H1 (cell line): Measurements from ENCODE around the gene DDX56. TPM values are rescaled to one million over a fixed set of nuclear protein-coding genes. Genes with fewer than 3 reads are reported as not detected.

Source experiments
- CTCF ChIA-PET: fragments of 300-600 bp; sonication (Branson Sonifier 250); formaldehyde crosslinking; loops from one replicate; lab custom pipeline; 2021; ENCODE audit not compliant: partially characterized antibody; lab: Charles Lee
- POLR2A ChIA-PET: fragments of 300-600 bp; sonication (Branson Sonifier 250); formaldehyde crosslinking; loops from one replicate; lab custom pipeline; 2021; ENCODE audit warnings: inconsistent platforms; ENCODE audit not compliant: partially characterized antibody; lab: Charles Lee
- DNase-seq, 2 experiments: peaks; one replicate each; pipeline versions ENCODE4 v3.0.0 to v3.0.0-alpha.2; 2010 to 2022; ENCODE audit warnings: low spot score in 2 of 2, low read depth in 1 of 2, mixed read lengths in 1 of 2
- FAIRE-seq: peaks from 2 replicates; lab custom pipeline; 2011; peaks lifted over from hg19 to GRCh38; lab: Jason Lieb, UNC
- H2AFZ ChIP-seq: 2 replicates; pipeline ENCODE4 v1.8.1; 2012; ENCODE audit warnings: low read length, inconsistent platforms
- H2AK5ac ChIP-seq: 2 replicates; pipeline ENCODE4 v1.6.1; 2013; ENCODE audit warnings: low read depth, low read length
- H2BK120ac ChIP-seq: replicated peaks from 2 replicates; pipeline ENCODE3; 2013; ENCODE audit warnings: low read depth, low read length, inconsistent platforms
- H2BK12ac ChIP-seq: 2 replicates; pipeline ENCODE4 v1.6.1; 2013; ENCODE audit warnings: low read depth, low read length
- H2BK15ac ChIP-seq: 2 replicates; pipeline ENCODE4 v1.6.1; 2013; ENCODE audit warnings: low read length
- H2BK20ac ChIP-seq: 2 replicates; pipeline ENCODE4 v1.6.1; 2013; ENCODE audit warnings: low read length
- H2BK5ac ChIP-seq: 2 replicates; pipeline ENCODE4 v1.6.1; 2013; ENCODE audit warnings: low read depth, low read length
- H3K14ac ChIP-seq: 2 replicates; pipeline ENCODE4 v1.6.1; 2013; ENCODE audit warnings: inconsistent platforms; ENCODE audit not compliant: insufficient read length
- H3K18ac ChIP-seq: 2 replicates; pipeline ENCODE4 v1.6.1; 2013; ENCODE audit warnings: low read length; ENCODE audit errors: extremely low read depth
- H3K23ac ChIP-seq: 2 replicates; pipeline ENCODE4 v1.6.1; 2013; ENCODE audit warnings: inconsistent platforms; ENCODE audit not compliant: insufficient read length
- H3K23me2 ChIP-seq: 2 replicates; pipeline ENCODE4 v1.6.1; 2013; ENCODE audit warnings: low read depth, low read length
- H3K27ac ChIP-seq: 2 replicates; pipeline ENCODE4 v1.6.1; 2011; ENCODE audit warnings: low read depth, low read length, inconsistent platforms
- H3K27me3 ChIP-seq, 4 experiments: replicated peaks in 1 of 4; 1 replicate in 1 of 4; 2 replicates in 3 of 4; pipeline versions ENCODE4 v1.6.1 to v1.8.1; 2011 to 2013; ENCODE audit warnings: low read length in 3 of 4, mild to moderate bottlenecking in 3 of 4, inconsistent platforms in 2 of 4, mixed read lengths in 2 of 4, moderate library complexity in 1 of 4; ENCODE audit not compliant: control insufficient read depth in 3 of 4, insufficient read depth in 3 of 4; ENCODE audit errors: extremely low read depth in 1 of 4
- H3K36me3 ChIP-seq, 4 experiments: 2 replicates each; pipeline versions ENCODE4 v1.6.1 to v1.8.1; 2011 to 2013; ENCODE audit warnings: mild to moderate bottlenecking in 4 of 4, low read length in 3 of 4, moderate library complexity in 2 of 4, control low read depth in 1 of 4, inconsistent platforms in 1 of 4; ENCODE audit not compliant: insufficient read depth in 4 of 4, control insufficient read depth in 2 of 4
- H3K4ac ChIP-seq: replicated peaks from 2 replicates; pipeline ENCODE3; 2013; ENCODE audit warnings: low read length, low read depth, mixed read lengths, inconsistent platforms; ENCODE audit not compliant: insufficient read length
- H3K4me1 ChIP-seq, 4 experiments: replicated peaks in 1 of 4; 1 replicate in 1 of 4; 2 replicates in 3 of 4; pipeline versions ENCODE4 v1.6.1 to v1.8.1; 2011 to 2013; ENCODE audit warnings: low read length in 3 of 4, inconsistent platforms in 2 of 4, mixed read lengths in 1 of 4; ENCODE audit not compliant: insufficient read depth in 4 of 4, control insufficient read depth in 3 of 4
- H3K4me2 ChIP-seq, 2 experiments: 2 replicates each; pipeline versions ENCODE4 v1.6.1 to v1.8.1; 2011 to 2013; ENCODE audit warnings: low read depth in 2 of 2, low read length in 2 of 2, control low read depth in 1 of 2, inconsistent platforms in 1 of 2, mild to moderate bottlenecking in 1 of 2; ENCODE audit not compliant: insufficient read depth in 1 of 2
- H3K4me3 ChIP-seq, 4 experiments: fragments of 200-600, 300-600 bp in 1 of 4; sonication (generic), shearing (Covaris generic), sonication (Bioruptor Twin) in 1 of 4; 2 replicates each; pipeline versions ENCODE4 v1.5.1 to v1.8.1; 2011 to 2016; ENCODE audit warnings: low read length in 4 of 4, low read depth in 3 of 4, control low read depth in 2 of 4, inconsistent platforms in 2 of 4, mild to moderate bottlenecking in 2 of 4, mixed read lengths in 1 of 4, moderate library complexity in 1 of 4; ENCODE audit not compliant: insufficient read depth in 2 of 4; ENCODE audit errors: extremely low read depth in 1 of 4
- H3K56ac ChIP-seq: replicated peaks from 2 replicates; pipeline ENCODE3; 2013; ENCODE audit warnings: low read depth, mild to moderate bottlenecking, mixed read lengths, low read length, inconsistent platforms; ENCODE audit not compliant: insufficient read length
- H3K79me1 ChIP-seq: 2 replicates; pipeline ENCODE4 v1.6.1; 2013; ENCODE audit warnings: low read depth, low read length, control low read depth
- H3K79me2 ChIP-seq, 2 experiments: 2 replicates each; pipeline versions ENCODE4 v1.6.1 to v1.8.1; 2012 to 2013; ENCODE audit warnings: low read length in 2 of 2, mild to moderate bottlenecking in 2 of 2, inconsistent platforms in 1 of 2; ENCODE audit not compliant: insufficient read depth in 2 of 2, control insufficient read depth in 1 of 2
- H3K9ac ChIP-seq, 4 experiments: replicated peaks in 1 of 4; 1 replicate in 1 of 4; 2 replicates in 3 of 4; pipeline versions ENCODE4 v1.6.1 to v1.8.1; 2011 to 2013; ENCODE audit warnings: low read depth in 3 of 4, low read length in 3 of 4, control low read depth in 2 of 4, mild to moderate bottlenecking in 2 of 4, moderate library complexity in 2 of 4, inconsistent platforms in 1 of 4; ENCODE audit errors: extremely low read depth in 1 of 4
- H3K9me3 ChIP-seq, 2 experiments: 2 replicates each; pipeline versions ENCODE4 v1.6.1 to v1.8.1; 2012 to 2013; ENCODE audit warnings: mild to moderate bottlenecking in 2 of 2, moderate library complexity in 2 of 2, control low read depth in 1 of 2, inconsistent platforms in 1 of 2, low read depth in 1 of 2, low read length in 1 of 2, mixed read lengths in 1 of 2; ENCODE audit not compliant: insufficient read depth in 2 of 2
- H4K20me1 ChIP-seq, 2 experiments: replicated peaks in 1 of 2; 2 replicates each; pipeline versions ENCODE3 to v1.8.1; 2011 to 2013; ENCODE audit warnings: inconsistent platforms in 2 of 2, low read length in 2 of 2, mild to moderate bottlenecking in 1 of 2; ENCODE audit not compliant: insufficient read depth in 2 of 2, control insufficient read depth in 1 of 2
- H4K5ac ChIP-seq: 2 replicates; pipeline ENCODE4 v1.6.1; 2013; ENCODE audit warnings: low read length, low read depth, mixed read lengths, inconsistent platforms; ENCODE audit not compliant: insufficient read length
- H4K8ac ChIP-seq: 2 replicates; pipeline ENCODE4 v1.8.0; 2013; ENCODE audit warnings: mild to moderate bottlenecking, moderate library complexity, low read length, inconsistent platforms; ENCODE audit not compliant: insufficient read depth; ENCODE audit errors: extremely low read depth
- H4K91ac ChIP-seq: replicated peaks from 2 replicates; pipeline ENCODE3; 2013; ENCODE audit warnings: low read length, mixed read lengths, inconsistent platforms; ENCODE audit not compliant: insufficient read length
- ATF2 ChIP-seq: IDR thresholded peaks from 2 replicates; pipeline ENCODE4 v1.6.1; 2012; ENCODE audit warnings: low read length, inconsistent platforms
- FOSL1 ChIP-seq: IDR thresholded peaks from 2 replicates; pipeline ENCODE4 v1.6.1; 2011; ENCODE audit warnings: mild to moderate bottlenecking, low read depth, low read length, moderate library complexity; ENCODE audit not compliant: insufficient read depth
- KDM5A ChIP-seq: fragments of 200-600 bp; IDR thresholded peaks from 2 replicates; pipeline ENCODE4 v1.7.1; 2012; ENCODE audit warnings: mild to moderate bottlenecking, low read length, inconsistent platforms, mixed read lengths
- MAFK ChIP-seq: IDR thresholded peaks from 2 replicates; pipeline ENCODE4 v1.6.1; 2012; ENCODE audit warnings: low read depth, mild to moderate bottlenecking, improper control_type of control experiment, low read length
- POU5F1 ChIP-seq: IDR thresholded peaks from 2 replicates; pipeline ENCODE4 v1.6.1; 2011; ENCODE audit warnings: low read depth, mild to moderate bottlenecking, low read length, moderate library complexity
- SRF ChIP-seq: IDR thresholded peaks from 2 replicates; pipeline ENCODE4 v1.6.1; 2011; ENCODE audit warnings: mild to moderate bottlenecking, low read depth, low read length, moderate library complexity
- SUZ12 ChIP-seq: fragments of 200-600 bp; sonication (generic); IDR thresholded peaks from 2 replicates; pipeline ENCODE4 v1.6.1; 2012; ENCODE audit warnings: mild to moderate bottlenecking, inconsistent platforms, low read length, moderate library complexity, mixed read lengths
- TCF12 ChIP-seq: IDR thresholded peaks from 2 replicates; pipeline ENCODE4 v1.6.1; 2011; ENCODE audit warnings: low read depth, mild to moderate bottlenecking, low read length
- YY1 ChIP-seq: IDR thresholded peaks from 2 replicates; pipeline ENCODE4 v1.6.1; 2011; ENCODE audit warnings: low read depth, mild to moderate bottlenecking, low read length
- WGBS, 2 experiments: shearing (Covaris generic) in 1 of 2; methylation state at CpG; one replicate each; pipeline versions ENCODE4 v1.1.6 to v1.1.7; 2013 to 2015; ENCODE audit warnings: low lambda C conversion rate in 2 of 2, mixed read lengths in 2 of 2, inconsistent platforms in 1 of 2, low coverage in 1 of 2, missing lambda C conversion rate in 1 of 2; ENCODE audit not compliant: insufficient replicate concordance in 2 of 2, insufficient coverage in 1 of 2, insufficient read length in 1 of 2; ENCODE audit errors: extremely low coverage in 1 of 2, missing lambda C conversion rate in 1 of 2; 5-methylcytosine and 5-hydroxymethylcytosine counted together
- polyA plus RNA-seq, 7 experiments: library from polyadenylated mRNA; depleted of rRNA in 3 of 7; stranded (reverse) in 5 of 7; unstranded in 2 of 7; fragments of >200 nt in 5 of 7; fragments of 200-250 nt in 2 of 7; gene quantifications; 1 replicate in 5 of 7; 2 replicates in 1 of 7; 4 replicates in 1 of 7; pipeline versions ENCODE4 v1.2.1 to v1.2.3, GENCODE V29; 2011 to 2013; ENCODE audit warnings: missing spikeins in 2 of 7, mixed read lengths in 2 of 7
- total RNA-seq: library from RNA; stranded (reverse); fragmentation: NEBNext Ultra II Directional; extraction: Animal tissue kit (Norgen Biotek cat#: 25700); gene quantifications from 2 replicates; pipeline ENCODE4 v1.2.1, GENCODE V29; 2021
- TF ChIP-seq, protein P1 (sequence below): IDR thresholded peaks from 2 replicates; pipeline ENCODE4 v1.6.1; 2012; ENCODE audit warnings: inconsistent platforms
- TF ChIP-seq, protein P2 (sequence below): IDR thresholded peaks from 2 replicates; pipeline ENCODE4 v1.6.1; 2011; ENCODE audit warnings: low read length, improper control_type of control experiment

Gene DDX56
- total and polyA plus RNA-seq, 2 of the 8 experiments (the other 6 are each of a cell fraction or from before 2014, with no cell fraction given), result 56.9 to 81.6 TPM

- Histone ChIP-seq H3K4me3 (no peak overlapping the region), H3K4me1 (no peaks in the 10 kb centered on the region), H3K4ac (no peak overlapping the region), H4K8ac (no peak overlapping the region), H3K14ac (no peak overlapping the region), H3K23me2 (no peaks in the 10 kb centered on the region), H3K27ac (no peak overlapping the region), H3K18ac (no peak overlapping the region), H2BK20ac (no peak overlapping the region), H2BK5ac (no peak overlapping the region), H2BK120ac (no peak overlapping the region), H3K36me3 (no peaks in the 10 kb centered on the region), H3K56ac (no peak overlapping the region), H2BK12ac (no peak overlapping the region), H3K27me3 (no peaks in the 10 kb centered on the region), H3K79me2 (no peaks in the 10 kb centered on the region), H3K4me2 (no peak overlapping the region), H3K23ac (no peak overlapping the region), H3K9me3 (no peaks in the 10 kb centered on the region), H3K9ac (no peak overlapping the region), H2AFZ (no peak overlapping the region), H2BK15ac (no peak overlapping the region), H2AK5ac (no peak overlapping the region), H4K20me1 (no peaks in the 10 kb centered on the region), H4K91ac (no peak overlapping the region), H4K5ac (no peak overlapping the region), H3K79me1 (no peaks in the 10 kb centered on the region)
- DNase-seq (no peak), FAIRE-seq (no peak)
- CTCF ChIA-PET, result interaction anchor here (1.1 to 8.9 kb wide), 3 partner anchors 12 to 15 kb away, joined by 4 to 56 read pairs (median 5); no protein-coding TSS in a partner anchor
- POLR2A ChIA-PET, result interaction anchor here (3.0 kb wide), 1 partner anchor 15 kb away, joined by 12 read pairs; no protein-coding TSS in a partner anchor
- 80% methylated on average over 3 of the region's 3 CpGs; no CpG with 5 or more reads in 1 of the 2 experiments for WGBS, 2 experiments
- TF ChIP-seq KDM5A (no peak), YY1 (no peak), FOSL1 (no peak), ATF2 (no peak), SRF (no peak), POU5F1 (no peak), MAFK (no peak), TCF12 (no peak), SUZ12 (no peak)
- TF ChIP-seq, protein P1, sequence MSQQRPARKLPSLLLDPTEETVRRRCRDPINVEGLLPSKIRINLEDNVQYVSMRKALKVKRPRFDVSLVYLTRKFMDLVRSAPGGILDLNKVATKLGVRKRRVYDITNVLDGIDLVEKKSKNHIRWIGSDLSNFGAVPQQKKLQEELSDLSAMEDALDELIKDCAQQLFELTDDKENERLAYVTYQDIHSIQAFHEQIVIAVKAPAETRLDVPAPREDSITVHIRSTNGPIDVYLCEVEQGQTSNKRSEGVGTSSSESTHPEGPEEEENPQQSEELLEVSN, result no peak
- TF ChIP-seq, protein P2, sequence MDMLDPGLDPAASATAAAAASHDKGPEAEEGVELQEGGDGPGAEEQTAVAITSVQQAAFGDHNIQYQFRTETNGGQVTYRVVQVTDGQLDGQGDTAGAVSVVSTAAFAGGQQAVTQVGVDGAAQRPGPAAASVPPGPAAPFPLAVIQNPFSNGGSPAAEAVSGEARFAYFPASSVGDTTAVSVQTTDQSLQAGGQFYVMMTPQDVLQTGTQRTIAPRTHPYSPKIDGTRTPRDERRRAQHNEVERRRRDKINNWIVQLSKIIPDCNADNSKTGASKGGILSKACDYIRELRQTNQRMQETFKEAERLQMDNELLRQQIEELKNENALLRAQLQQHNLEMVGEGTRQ, result no peak
Observed at GRCh38 chr7:44549457-44549856, 24.3 kb downstream of the DDX56 start.
